Hypothalamus (tissue), 51 donors: ENCODE measurements around the gene GSE1.

Experiments used
- DNase-seq, 51 donors: peaks; one replicate each; lab custom pipeline; 2025; lab: John Stamatoyannopoulos, UW

Gene GSE1

GRCh38 chr16:85612801-85613603 lies at the start of gene GSE1:
Gene GSE1, plus strand, starts transcription at chr16:85613322. Its CDS starts 70 bp downstream, at chr16:85613392.
- peak in 30 of 51 donors; percentile 10 to 71 (median 38) for DNase-seq

- DNase-seq: peak in 3 of 51 donors; percentile 4 to 27 (median 10)
Observed at GRCh38 chr16:85563515-85564276, 49.4 kb upstream of the GSE1 start.

GRCh38 chr16:85564277-85565051 lies 48.7 kb upstream of the GSE1 start:
- no peak for DNase-seq

- DNase-seq: no peak
Observed at GRCh38 chr16:85565340-85565739, 47.8 kb upstream of the GSE1 start.

GRCh38 chr16:85565801-85566526 lies 47.2 kb upstream of the GSE1 start:
- DNase-seq: no peak

- no peak for DNase-seq
Observed at GRCh38 chr16:85566561-85567100, 46.5 kb upstream of the GSE1 start.

- DNase-seq: no peak
Observed at GRCh38 chr16:85567101-85567866, 45.8 kb upstream of the GSE1 start.

- DNase-seq: no peak
Observed at GRCh38 chr16:85567935-85568334, 45.2 kb upstream of the GSE1 start.

GRCh38 chr16:85568519-85568918 lies 44.6 kb upstream of the GSE1 start:
- no peak for DNase-seq

GRCh38 chr16:85569039-85569614 lies 44.0 kb upstream of the GSE1 start:
- DNase-seq: no peak

GRCh38 chr16:85569615-85570212 lies 43.4 kb upstream of the GSE1 start:
- no peak for DNase-seq

GRCh38 chr16:85570213-85570734 lies 42.8 kb upstream of the GSE1 start:
- no peak for DNase-seq

GRCh38 chr16:85570735-85571562 lies 42.2 kb upstream of the GSE1 start:
- DNase-seq: no peak

GRCh38 chr16:85571563-85571812 lies 41.6 kb upstream of the GSE1 start:
- no peak for DNase-seq

GRCh38 chr16:85571813-85572619 lies 41.1 kb upstream of the GSE1 start:
- DNase-seq: no peak

- DNase-seq: no peak
Observed at GRCh38 chr16:85573045-85573695, 40.0 kb upstream of the GSE1 start.
